ENCODE results near the gene DZIP3. TPM values are rescaled to one million over a fixed set of nuclear protein-coding genes. Genes with fewer than 3 reads are reported as not detected.

Gene DZIP3
- polyA plus RNA-seq, 3 donors from 2014 or later: 6.8 to 11.7 (median 9.8) TPM

DNA sequence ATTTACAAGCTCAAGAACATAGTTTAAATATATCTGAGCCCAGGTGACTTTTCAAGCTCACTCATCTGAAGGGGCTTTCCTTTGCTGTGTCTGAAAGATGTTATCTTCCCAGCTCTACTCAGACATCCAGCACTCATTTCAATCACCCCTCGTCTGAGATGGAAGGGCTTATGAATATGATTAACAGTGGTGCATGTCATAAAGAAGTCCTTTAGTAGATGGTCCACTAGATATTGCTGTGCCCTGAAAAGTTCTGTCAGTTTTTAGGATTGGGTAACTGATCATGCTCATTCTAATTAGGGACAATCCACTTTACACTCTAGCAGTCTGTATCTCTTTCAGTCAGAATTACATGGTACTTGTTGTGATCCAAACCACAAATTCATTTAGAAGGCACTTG, 139.4 kb downstream of the DZIP3 start:
- no peak overlapping the region for H3K4me3 Mint-ChIP-seq
- H3K27ac Mint-ChIP-seq: no peak overlapping the region
- peaks cover 0 to 4% (median 0%) of the 10 kb centered on the region in 6 donors for H3K9me3 Mint-ChIP-seq
- H3K27me3 Mint-ChIP-seq (ENCODE audit: low read depth in 3 of 3): peaks cover 0 to 3% (median 0%) of the 10 kb centered on the region in 3 donors
- no peaks in the 10 kb centered on the region for H3K36me3 Mint-ChIP-seq
- no peak for DNase-seq
- H3K4me1 Mint-ChIP-seq: peaks cover 4 to 5% of the 10 kb centered on the region in 2 donors

DNA sequence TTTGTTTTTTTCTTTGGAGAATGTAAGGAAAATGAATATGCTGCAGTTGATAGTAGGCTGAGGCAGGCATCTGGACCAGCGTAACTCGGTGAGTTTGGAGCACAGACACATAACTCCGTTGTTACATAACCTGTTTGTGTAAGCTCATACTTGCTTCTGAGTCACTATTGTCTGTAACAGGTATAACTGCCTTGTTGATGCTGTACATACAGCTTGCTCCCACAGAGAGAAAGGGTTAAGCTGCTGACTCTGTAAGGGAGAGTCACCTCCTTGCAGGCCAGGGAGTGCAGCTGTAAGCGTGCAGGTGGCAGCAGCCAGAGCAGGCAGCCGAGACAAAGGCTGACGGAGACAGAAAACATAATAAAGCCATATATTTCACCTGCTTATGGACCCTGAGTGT, 147.3 kb downstream of the DZIP3 start:
- H3K9me3 Mint-ChIP-seq: peaks cover 0 to 2% (median 0%) of the 10 kb centered on the region in 6 donors
- H3K4me1 Mint-ChIP-seq: no peaks in the 10 kb centered on the region

DNA sequence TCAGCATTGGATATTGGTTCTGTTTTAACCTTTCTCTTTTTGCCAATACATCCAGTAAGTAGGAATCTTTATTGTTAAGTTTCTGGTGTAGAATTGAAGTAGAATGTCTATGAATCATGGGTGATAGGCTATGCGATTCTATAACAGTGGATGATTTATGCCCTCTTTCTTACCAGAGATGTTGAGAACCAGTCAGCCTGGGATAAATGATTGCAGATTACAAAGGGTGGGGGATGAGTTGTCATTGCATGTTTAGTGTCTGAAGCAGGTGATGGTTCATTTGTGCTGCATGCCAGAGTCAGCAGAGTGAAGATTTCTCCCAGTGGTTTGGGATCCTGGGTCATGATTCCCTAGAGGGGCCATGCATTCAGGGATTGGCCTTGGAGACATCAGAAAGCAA, 153.4 kb downstream of the DZIP3 start:
- no peak for DNase-seq
- Mint-ChIP-seq H3K4me3 (no peak overlapping the region), H3K4me1 (no peaks in the 10 kb centered on the region), H3K27ac (no peak overlapping the region), H3K27me3 (ENCODE audit: low read depth in 3 of 3) (peaks cover 0 to 4% (median 3%) of the 10 kb centered on the region in 3 donors), H3K9me3 (peaks cover 0 to 6% (median under 1%) of the 10 kb centered on the region in 6 donors), H3K36me3 (no peaks in the 10 kb centered on the region)

More for the DNA sequence above, 147.3 kb downstream of the DZIP3 start:
- Mint-ChIP-seq H3K27me3 (ENCODE audit: low read depth in 3 of 3) (peaks cover 0 to 6% (median 3%) of the 10 kb centered on the region in 3 donors), H3K36me3 (peaks cover 0 to 5% (median 0%) of the 10 kb centered on the region in 3 donors), H3K4me3 (no peak overlapping the region), H3K27ac (no peak overlapping the region)
- DNase-seq: no peak

Other genes starting within 250 kb of the DZIP3 start
- gene MYH15, start 79.1 kb upstream of the DZIP3 start, polyA plus RNA-seq: not detected
- gene CIP2A, start 284 bp upstream of the DZIP3 start, polyA plus RNA-seq: 1 to 10 TPM in 2 of 3 donors, not detected in 1; 1.4 to 2.3 TPM
- not detected for gene RETNLB, start 167.7 kb downstream of the DZIP3 start, polyA plus RNA-seq
- gene TRAT1, start 233.1 kb downstream of the DZIP3 start, polyA plus RNA-seq: 1 to 10 TPM; 2.2 to 4.0 (median 2.4) TPM

Data from immature natural killer cell (primary cell).